LHCN-M2 (cell line): Measurements from ENCODE around the gene LDB2. TPM values are rescaled to one million over a fixed set of nuclear protein-coding genes. Genes with fewer than 3 reads are reported as not detected.
"Not testable (repeated sequence)": the region's sequence is repeated elsewhere in the genome, so short reads cannot be mapped to it uniquely, and the experiment has no call there.

Experiments
- DNase-seq: peaks from one replicate; pipeline ENCODE4 v3.0.0-alpha.2; 2012; ENCODE audit warnings: low read depth
- polyA plus RNA-seq: library from polyadenylated mRNA; unstranded; fragments of >200 nt; gene quantifications from one replicate; pipeline ENCODE4 v1.2.1, GENCODE V29; 2012; ENCODE audit warnings: missing spikeins
- total RNA-seq: library from RNA; depleted of rRNA; stranded (reverse); fragments of >200 nt; gene quantifications from 2 replicates; pipeline ENCODE4 v1.2.3, GENCODE V29; 2014; rRNA removed

Gene LDB2
- total RNA-seq, result not detected in 2 replicates
- not detected for polyA plus RNA-seq

DNA sequence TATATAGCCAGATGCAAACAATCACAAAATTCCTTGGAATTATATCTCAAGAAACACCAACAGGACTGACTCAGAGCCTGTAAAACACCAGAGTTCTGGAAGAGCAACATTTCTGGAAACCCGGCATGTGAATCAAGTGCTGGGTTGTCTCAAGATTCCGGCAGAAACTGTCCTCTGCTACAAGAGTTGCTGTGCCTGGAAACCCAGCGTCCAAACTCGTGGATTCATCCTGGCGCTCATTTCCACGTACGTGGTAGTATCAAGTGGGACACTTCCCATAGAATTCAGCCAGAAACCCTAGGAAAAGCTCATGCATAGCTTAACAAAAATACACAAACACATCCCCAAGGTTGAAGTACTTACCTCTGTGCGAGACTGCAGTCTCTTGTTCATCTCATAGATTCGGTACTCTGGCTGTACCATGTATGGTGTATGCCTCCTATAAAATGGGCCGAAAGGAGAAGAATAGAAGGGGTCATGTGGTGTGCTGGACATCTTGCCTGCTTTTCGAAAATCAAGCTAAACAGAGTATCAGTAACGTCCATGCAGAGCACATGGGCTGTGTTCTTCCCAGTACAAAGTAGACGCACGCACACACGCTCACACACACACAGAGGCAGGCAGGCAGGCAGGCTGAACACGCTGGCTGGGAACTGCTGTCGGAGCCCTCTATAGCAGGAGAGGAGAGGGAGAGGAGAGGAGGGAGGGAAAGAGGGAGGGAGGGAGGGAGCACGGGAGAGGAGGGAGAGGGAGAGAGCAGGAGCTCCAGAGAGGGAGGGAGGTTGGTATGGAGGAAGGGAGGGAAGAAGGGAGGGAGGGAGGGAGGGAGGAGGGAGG is at the start of gene LDB2:
Gene LDB2 (minus strand): TSS at position 655 of the 837 bp plus-strand sequence.
- no peak for DNase-seq

DNA sequence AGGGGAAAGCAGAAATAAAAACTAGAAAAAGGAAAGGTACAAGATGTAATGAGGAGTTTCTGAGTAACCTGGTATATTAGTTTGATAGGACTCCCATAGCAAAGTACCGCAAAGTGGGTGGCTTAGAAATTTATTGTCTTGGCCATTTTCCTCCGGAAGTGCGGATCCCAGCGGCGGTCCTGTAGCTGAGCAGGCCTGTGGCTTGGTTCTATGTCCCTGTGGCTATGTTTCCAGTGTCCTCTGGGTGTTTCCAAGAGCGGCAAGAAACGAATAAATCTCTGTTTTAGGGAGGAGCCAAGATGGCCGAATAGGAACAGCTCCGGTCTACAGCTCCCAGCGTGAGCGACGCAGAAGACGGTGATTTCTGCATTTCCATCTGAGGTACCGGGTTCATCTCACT is 44.0 kb upstream of the LDB2 start:
- no peak for DNase-seq

DNA sequence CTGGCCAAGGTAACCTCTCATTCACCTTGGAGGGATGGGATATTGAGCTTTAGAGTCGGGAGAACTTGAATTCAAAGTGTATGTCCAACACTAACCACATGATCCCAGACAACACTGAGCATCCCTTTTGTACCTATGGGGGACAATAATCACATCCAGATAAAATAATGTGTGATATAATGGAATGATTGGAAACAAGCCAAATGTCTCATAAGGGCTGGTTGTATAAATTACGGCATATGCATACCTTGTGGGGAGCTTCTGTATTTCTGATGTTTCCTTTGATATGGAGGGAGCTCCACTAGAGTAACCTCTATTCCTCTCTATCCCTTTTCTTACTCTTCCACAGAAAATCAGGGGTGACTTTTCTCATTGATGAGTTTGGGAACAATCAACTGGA is 40.7 kb upstream of the LDB2 start:
- no peak for DNase-seq

DNA sequence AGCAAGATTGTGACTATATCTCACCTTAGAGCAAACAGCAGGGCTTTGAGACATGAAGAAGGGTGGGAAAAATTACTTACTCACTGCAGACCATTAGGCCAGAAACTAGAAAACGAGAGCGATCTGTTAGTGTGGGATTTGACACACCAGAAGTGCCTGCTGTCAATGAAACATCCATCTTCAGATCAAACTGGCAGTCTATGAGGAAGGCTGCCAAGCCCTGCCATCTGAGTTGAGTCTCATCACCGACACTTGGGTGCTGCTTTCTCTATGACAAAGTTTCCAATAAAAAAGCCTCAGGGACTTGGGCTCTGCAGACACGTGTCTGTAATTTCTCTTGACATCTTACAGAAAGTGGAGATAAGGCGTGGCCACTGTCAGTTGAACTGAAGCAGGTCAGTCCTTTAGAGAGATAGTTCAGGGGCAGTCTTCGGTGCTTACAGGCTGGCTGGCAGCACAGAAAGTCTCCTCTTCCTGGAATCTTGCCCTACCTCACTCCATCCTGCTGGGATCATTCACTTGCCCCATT is 40.1 kb upstream of the LDB2 start:
- DNase-seq, result no peak

DNA sequence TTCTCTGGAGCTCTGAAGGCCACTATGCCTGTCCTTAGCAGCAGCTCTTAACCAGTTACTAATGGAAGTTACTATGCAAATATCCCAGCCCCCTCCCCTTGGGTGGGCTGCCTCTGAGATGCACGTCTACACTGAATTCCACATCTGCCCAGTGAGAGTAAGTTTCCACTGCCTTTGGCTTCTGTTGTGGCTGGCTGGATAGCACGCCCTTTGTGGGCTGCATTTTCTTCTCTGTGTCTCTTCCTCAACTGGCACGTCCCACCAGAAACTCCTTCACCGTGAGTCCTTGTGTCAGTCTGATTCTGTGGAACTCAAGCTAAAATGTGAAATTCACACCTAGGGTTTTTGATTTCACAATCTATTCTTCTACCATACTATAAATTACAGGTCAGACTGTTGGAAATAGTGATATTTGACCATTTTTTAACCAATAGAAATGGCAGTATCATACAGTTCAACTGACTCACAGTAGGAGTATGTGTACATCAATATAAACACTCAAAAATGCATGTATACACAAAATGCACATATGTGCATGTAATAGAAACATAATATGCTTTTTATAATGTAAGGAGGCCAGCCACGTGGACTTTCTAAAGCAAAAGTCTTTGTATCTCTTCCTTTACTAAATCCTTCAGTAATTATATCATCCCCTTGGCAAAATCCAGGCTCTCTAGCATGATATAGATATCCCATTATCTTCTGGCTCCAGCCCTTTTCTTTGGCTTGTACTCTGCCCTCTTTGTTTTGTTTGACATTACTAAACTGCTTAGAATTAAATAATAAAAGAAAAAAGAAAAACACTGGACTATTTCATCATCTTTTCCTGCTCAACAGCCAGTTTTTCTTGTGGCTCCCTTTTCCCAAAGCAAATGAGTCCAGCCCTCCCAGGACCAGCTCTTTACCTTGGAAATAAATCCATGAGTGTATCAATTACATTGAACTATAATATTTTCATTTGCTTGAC is 33.2 kb upstream of the LDB2 start:
- DNase-seq, result no peak

DNA sequence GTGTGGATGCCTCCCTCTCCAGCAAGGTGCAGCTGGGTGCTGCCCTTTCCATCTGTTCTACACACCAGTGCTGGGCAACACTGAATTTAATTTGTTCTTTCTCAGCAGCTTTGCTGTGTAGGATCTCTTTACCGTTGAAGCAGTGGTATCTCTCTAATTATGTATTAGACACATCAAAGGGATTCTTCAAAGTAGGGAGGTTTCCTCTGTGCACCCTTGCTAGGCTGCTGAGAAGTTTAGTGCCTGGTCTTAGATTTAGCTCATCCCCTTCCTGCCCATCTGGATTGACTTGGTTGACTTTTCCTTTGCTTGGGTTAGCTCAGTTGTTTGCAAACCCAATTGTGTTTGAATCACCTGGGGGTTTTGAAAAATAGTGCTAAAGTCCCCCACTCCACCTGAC is 27.8 kb upstream of the LDB2 start:
- no peak for DNase-seq

DNA sequence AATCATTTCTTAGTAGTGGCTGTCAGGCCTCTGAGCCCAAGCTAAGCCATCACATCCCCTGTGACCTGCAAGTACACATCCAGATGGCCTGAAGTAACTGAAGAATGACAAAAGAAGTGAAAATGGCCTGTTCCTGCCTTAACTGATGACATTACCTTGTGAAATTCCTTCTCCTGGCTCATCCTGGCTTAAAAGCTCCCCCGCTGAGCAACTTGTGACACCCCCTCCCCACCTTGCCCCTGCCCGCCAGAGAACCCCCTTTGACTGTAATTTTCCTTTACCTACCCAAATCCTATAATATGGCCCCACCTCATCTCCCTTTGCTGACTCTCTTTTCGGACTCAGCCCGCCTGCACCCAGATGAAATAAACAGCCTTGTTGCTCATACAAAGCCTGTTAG is 20.3 kb upstream of the LDB2 start:
- DNase-seq, result not testable (repeated sequence)

DNA sequence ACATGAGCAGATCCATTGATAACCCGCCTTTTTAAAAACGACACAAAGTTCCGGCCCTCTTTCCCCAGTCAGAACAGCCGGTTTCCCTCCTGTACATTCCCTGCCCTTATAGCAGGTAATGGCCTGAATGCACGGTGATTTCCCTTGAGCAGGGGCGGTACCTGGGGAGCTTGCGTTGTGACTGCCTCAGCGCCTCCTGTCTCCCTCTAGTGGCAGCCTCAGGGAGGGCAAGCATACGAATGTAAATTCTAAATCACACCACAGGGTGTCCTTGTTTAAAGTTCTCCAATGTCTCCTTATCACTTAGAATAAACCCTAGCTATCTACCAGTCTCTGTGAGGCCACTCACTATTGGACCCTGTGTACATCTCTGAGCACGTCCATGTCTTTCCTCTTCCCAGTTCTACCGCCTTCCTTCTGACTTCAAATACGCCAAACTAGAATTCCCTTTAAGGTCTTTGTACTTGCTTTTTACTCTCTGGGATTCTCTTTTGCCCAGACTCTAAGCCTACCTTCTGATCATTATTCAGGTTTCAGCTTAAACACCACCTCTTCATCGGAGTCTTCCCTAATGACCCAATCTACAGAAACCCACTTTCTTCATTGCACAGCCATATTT is 18.4 kb upstream of the LDB2 start:
- no peak for DNase-seq

DNA sequence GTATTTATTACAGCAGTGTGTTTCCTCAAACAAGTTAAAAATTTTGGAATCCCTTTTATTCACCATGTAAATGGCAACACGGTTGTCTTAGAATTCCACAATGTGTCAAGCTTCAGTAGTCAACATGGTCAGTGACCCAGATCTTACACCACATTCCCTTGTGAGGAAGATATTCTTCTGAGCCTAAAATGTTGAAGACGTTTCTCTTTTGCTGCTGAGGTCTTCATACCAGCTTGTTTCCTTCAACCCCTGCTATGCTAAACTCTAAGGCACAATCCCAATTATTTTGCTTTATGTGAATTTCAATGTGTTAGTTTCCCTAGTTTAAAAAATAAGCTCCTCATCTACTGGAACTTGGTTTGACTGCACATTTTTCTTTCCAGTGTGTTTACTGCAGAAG is 17.6 kb upstream of the LDB2 start:
- DNase-seq, result no peak

DNA sequence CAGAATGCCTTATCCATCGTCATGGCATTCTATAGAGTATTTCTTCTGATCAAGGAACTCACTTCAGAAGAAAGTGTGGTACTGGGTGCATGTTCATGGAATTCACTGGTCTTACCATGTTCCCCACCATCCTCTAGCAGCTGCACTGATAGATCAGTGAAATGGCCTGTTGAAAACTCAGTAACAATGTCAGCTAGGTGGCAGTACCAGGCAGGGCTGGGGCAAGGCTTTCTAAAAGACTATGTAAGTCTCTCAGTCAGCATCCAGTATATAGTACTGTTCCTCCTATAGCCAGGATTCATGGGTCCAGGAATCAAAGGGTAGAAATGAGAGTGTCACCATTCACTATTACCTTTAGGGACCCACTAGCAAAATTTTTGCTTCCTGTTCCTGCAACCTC is 15.8 kb upstream of the LDB2 start:
- no peak for DNase-seq

DNA sequence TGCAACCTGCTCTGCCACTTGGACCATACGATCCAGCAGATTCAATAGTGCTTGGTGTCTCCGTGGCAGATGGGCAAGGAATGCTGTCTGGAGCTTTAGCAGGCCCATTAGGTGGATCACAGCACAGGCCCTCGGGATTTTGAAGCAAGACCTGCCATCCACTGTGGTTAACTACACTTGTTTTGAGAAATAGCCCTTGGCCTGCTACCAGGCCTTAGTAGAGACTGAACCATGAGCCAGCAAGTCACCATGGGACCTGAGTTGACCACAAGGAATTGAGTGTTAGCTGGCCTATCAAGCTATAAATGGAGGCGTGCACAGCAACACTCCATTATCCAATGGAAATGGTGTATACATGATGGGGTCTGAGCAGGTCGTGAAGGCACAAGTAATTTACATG is 14.5 kb upstream of the LDB2 start:
- DNase-seq, result no peak

DNA sequence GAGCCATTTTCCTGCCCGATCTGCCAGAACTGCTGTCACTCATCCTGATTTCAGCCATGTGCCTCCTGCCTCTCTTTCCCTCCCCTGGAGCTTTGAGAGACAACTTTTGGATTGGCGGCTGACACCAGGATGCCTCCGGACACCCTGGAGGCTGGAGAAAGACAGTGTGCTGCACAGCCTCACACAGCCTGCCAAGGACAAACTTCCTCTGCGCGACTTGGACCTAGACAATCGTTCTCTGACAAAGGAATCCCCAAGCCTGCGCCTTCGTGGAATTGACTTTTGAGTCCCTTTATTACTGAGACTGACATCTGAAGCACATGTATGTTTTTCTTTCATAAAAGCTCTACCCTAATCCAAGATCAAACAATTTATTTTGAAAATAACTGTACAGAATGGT is 10.8 kb upstream of the LDB2 start:
- no peak for DNase-seq

DNA sequence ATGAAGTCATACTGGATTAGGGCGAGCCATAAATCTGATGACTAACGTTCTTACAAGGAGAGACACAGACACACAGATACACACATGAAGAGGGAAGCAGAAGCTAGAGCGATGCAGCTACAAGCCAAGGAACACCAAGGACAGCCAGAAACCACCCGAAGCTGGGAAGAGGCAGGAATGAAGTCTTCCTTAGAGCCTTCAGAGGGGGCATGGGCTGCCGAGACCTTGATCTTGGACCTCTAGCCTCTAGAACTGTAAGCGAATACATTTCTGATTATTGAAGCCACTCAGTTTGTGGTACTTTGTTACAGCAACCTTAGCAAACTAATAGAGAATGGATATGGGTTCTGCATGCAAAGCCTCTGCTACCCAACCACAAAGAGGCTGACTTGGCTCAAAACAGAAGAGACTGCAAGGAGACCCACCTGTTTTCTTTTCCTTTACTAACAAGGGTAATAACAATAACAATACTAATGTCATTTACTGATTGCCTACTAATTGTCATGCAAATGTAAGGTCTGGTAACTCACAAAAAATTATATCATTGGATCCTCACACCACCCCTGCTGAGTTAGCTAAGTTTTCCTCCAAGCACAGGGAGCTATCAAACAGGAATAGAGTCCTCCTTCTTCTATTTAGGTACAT is 10.1 kb upstream of the LDB2 start:
- DNase-seq, result no peak

DNA sequence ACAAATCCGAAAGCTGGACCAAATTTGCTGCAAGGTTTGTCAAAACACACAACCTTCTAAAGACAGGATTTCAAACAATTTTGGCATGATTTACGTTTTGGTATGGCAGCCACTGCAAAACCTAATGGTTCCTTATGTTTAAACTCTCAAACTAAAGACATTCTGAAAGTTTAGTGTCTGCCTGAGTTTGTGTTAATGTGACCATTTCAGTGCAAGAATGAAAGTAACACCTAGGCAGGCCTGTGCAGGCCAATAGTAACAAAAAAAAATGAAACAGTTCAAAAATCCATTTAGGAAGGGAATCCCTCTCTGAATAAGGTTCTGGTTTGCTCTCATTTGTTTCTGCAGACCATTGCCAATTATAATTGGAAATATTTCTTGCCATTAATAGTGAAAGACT is 1.9 kb upstream of the LDB2 start:
- no peak for DNase-seq

DNA sequence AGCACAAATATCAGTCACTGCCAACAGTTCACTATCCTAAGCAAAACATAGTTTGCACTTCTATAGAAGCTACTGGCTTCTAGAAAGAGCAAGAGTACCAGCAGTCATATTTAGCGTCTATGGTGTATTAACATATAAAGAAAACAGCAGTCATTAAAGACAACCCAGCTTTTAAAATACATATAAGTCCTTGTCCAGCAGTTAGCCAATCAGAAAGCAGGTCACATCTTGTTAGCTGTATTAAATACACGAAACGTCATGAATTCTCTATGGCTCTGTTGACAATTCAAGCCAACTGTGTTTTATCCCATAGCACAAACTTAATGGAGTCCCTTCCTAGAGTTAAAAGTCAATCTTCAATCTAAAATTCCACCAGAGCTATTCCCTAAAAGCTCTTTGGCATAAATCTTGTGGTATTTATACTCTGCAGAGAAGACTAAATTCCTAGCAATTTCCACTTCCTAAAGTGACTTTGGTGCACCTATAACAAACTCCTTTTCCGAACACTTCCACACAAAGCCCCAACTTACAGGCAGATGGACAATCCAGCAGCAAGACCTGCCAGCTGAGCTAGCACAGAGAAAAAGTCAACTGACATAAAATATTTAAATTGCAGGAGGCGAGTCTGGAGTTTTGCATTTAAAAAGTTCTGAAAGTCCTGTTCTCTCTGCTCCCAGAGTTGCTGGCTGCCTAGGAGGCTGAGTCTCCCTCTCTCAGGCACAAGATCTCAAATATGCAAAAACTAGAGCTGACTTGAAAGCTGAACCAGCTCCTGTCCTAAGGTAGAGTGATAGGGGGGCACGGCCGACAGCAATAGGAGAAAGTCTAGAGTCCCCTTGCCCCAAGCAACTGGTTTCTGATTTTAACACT is 1.3 kb downstream of the LDB2 start:
- no peak for DNase-seq

DNA sequence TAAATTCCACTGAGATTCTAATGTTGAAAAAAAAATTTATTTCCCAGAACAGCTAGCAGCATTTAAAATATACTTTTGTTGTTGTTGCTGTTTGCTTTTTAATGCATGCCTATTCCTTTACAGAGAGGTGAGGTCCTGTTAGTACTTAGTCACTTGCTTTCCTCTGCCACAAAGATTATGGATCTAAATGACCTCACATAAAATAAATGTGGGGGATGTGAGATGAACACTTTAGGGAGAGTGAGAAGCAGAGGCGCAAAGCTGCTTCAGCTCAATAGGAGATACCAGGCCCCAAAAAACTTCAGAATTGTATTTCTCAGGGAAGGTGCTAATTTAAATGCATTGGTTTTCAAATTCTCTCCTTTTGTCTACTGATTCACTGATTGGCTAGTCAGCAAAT is 4.0 kb downstream of the LDB2 start:
- no peak for DNase-seq

DNA sequence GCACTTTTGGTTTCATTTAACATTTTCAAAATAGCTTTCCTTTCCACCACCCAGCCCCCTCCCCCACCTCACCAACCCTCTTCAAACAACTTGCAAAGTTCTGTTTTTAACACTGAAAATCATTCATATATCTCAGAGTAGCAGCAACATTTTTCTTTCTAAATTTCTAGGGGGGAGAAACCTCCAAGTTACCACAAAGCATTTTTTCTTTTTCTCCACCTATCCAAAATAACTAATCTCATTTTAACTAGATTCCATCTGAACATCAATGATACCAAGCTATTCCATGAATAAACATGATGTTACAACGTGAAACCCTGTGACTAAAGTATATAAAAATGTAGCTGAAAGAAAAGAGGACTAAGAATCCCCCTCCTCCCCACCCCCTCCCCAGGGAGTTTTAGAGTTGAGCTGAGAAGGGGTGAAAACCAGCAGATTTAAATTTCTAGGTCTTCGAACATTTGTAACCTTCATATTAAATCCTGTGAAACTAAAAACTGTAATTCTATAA is 5.2 kb downstream of the LDB2 start:
- DNase-seq, result no peak

DNA sequence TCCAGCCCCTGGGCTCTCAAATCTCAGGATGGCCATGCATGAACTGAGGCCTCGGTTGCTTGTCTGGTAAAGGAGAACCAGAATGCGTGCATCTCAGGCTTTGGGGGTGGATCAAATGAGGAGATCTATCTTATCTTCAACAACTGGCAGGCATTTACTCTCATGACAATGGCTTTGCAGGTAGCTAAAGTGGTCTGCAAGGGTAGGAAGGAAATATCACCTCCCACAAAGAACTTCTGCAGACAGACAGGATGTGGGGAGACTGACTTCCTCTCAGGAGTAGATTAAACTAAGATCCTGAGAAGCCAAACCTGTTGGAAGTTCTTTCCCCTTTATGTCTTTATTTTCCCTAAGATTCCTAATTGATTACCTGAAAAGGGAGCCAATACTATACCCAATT is 7.8 kb downstream of the LDB2 start:
- DNase-seq, result no peak

DNA sequence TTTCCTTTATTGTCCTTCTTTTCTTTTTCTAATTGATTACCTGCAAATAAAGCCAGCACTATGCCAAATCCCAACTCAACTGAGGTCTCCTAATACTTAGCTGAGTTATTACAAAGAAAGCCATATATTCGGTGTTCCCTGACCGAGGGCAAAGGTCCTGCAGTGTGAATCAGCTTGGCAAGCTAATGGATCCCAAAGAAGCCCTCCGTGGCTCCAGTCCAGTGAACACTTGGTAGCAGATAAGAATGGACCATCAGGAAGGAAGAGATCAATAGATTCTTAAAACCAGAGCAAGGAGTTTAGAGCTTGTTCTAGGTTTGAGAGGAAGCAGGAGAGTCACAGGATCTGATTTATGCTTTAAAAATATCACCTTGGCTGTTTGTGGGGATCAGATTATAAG is 8.5 kb downstream of the LDB2 start:
- DNase-seq, result no peak

DNA sequence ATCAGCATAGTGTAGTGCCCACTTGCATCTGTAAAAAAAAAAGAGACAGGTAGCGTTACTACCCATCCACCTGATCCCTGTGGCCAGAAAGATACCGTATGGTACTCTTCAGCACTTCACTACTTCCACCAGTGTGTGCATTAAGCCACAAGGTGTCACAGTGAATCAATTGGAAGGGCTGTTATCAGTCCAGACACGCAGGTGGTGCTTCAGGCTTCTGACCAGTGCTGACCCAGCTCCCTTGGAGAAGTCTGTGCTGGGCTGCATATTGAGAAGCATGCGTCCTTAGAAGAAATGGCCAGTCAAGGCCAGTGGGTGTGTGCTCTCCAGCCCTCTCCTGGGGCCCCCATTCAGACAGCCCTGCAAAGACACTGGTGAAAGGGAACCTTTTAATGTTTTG is 10.6 kb downstream of the LDB2 start:
- no peak for DNase-seq
